Loucy (cell line): Measurements from ENCODE around the gene COL21A1.

ENCODE experiments used
- H2AFZ ChIP-seq: fragments of 200-600 bp; sonication (generic); 2 replicates; pipeline ENCODE4 v1.6.0; 2016; ENCODE audit warnings: antibody characterized with exemption, mild to moderate bottlenecking, low read length, moderate library complexity
- H3F3A ChIP-seq: fragments of 200-600 bp; 2 replicates; pipeline ENCODE4 v1.6.0; 2016; ENCODE audit warnings: antibody characterized with exemption, low read depth, mild to moderate bottlenecking
- H3K27me3 ChIP-seq: fragments of 200-600 bp; sonication (generic); 2 replicates; pipeline ENCODE4 v1.6.1; 2014; ENCODE audit warnings: low read length, mild to moderate bottlenecking; ENCODE audit not compliant: insufficient read depth, poor library complexity, severe bottlenecking
- H3K36me3 ChIP-seq: fragments of 200-600 bp; sonication (generic); 2 replicates; pipeline ENCODE4 v1.6.1; 2016; ENCODE audit warnings: low read length; ENCODE audit not compliant: insufficient read depth
- H3K4me1 ChIP-seq: fragments of 200-600 bp; sonication (generic); 2 replicates; pipeline ENCODE4 v1.5.1; 2014; ENCODE audit warnings: low read length, mild to moderate bottlenecking; ENCODE audit not compliant: insufficient read depth, poor library complexity, severe bottlenecking
- H3K4me2 ChIP-seq: fragments of 200-600 bp; sonication (generic); 2 replicates; pipeline ENCODE4 v1.6.0; 2014; ENCODE audit warnings: antibody characterized with exemption, low read length, low read depth, mild to moderate bottlenecking; ENCODE audit not compliant: poor library complexity, severe bottlenecking
- H3K4me3 ChIP-seq: fragments of 200-600 bp; sonication (generic); 2 replicates; pipeline ENCODE4 v1.5.1; 2014; ENCODE audit warnings: low read length, mild to moderate bottlenecking, mixed read lengths; ENCODE audit not compliant: poor library complexity, severe bottlenecking
- H3K79me2 ChIP-seq: fragments of 200-600 bp; sonication (generic); 2 replicates; pipeline ENCODE4 v1.6.1; 2014; ENCODE audit warnings: low read length; ENCODE audit not compliant: insufficient read depth
- H3K9ac ChIP-seq: fragments of 200-600 bp; sonication (generic); 2 replicates; pipeline ENCODE4 v1.6.0; 2014; ENCODE audit warnings: mild to moderate bottlenecking, low read depth, low read length, moderate library complexity; ENCODE audit not compliant: poor library complexity, severe bottlenecking
- H3K9me2 ChIP-seq: fragments of 200-600 bp; sonication (generic); replicated peaks from 2 replicates; pipeline ENCODE4 v1.6.1; 2016; ENCODE audit warnings: low read depth, low read length, mixed read lengths
- H3K9me3 ChIP-seq: fragments of 200-600 bp; sonication (generic); 2 replicates; pipeline ENCODE4 v1.6.1; 2014; ENCODE audit warnings: mild to moderate bottlenecking, antibody characterized with exemption, low read length, low read depth; ENCODE audit not compliant: insufficient read depth
- H4K20me1 ChIP-seq: fragments of 200-600 bp; sonication (generic); 2 replicates; pipeline ENCODE4 v1.6.0; 2014; ENCODE audit warnings: antibody characterized with exemption, low read length, mild to moderate bottlenecking; ENCODE audit not compliant: insufficient read depth, poor library complexity, severe bottlenecking
- CTCF ChIP-seq: fragments of 200-600 bp; sonication (generic); conservative IDR thresholded peaks from 2 replicates; pipeline ENCODE4 v1.5.1; 2014; ENCODE audit warnings: mild to moderate bottlenecking, antibody characterized with exemption, low read length
- EZH2phosphoT487 ChIP-seq: fragments of 200-600 bp; IDR thresholded peaks from 2 replicates; pipeline ENCODE4 v1.6.1; 2018; ENCODE audit warnings: antibody characterized with exemption, mild to moderate bottlenecking, moderate library complexity, borderline replicate concordance

Gene COL21A1

GRCh38 chr6:56247654-56248122 is 308 bp upstream of the COL21A1 start:
- H3K79me2 ChIP-seq, result no peaks in the 10 kb centered on the region
- no peak overlapping the region for H3K4me3 ChIP-seq
- no peaks in the 10 kb centered on the region for H4K20me1 ChIP-seq
- H3K4me2 ChIP-seq, result no peak overlapping the region
- H3K27me3 ChIP-seq, result no peaks in the 10 kb centered on the region
- H3F3A ChIP-seq, result no peaks in the 10 kb centered on the region
- no peak for TF ChIP-seq EZH2phosphoT487
- TF ChIP-seq CTCF, result no peak
- no peaks in the 10 kb centered on the region for H3K9me3 ChIP-seq
- no peaks in the 10 kb centered on the region for H3K9me2 ChIP-seq
- H3K4me1 ChIP-seq, result no peaks in the 10 kb centered on the region
- no peaks in the 10 kb centered on the region for H3K36me3 ChIP-seq
- H2AFZ ChIP-seq, result no peak overlapping the region
- no peak overlapping the region for H3K9ac ChIP-seq

GRCh38 chr6:56246541-56246880 is 869 bp downstream of the COL21A1 start:
- Histone ChIP-seq H3K79me2 (no peaks in the 10 kb centered on the region), H3K9ac (no peak overlapping the region), H3K9me3 (no peaks in the 10 kb centered on the region), H3K4me1 (no peaks in the 10 kb centered on the region), H3K9me2 (no peaks in the 10 kb centered on the region), H2AFZ (no peak overlapping the region), H3K36me3 (no peaks in the 10 kb centered on the region), H3K4me3 (no peak overlapping the region), H3K27me3 (no peaks in the 10 kb centered on the region), H4K20me1 (no peaks in the 10 kb centered on the region), H3K4me2 (no peak overlapping the region), H3F3A (no peaks in the 10 kb centered on the region)
- TF ChIP-seq CTCF, result no peak
- TF ChIP-seq EZH2phosphoT487, result no peak

GRCh38 chr6:56245903-56246351 is 1.5 kb downstream of the COL21A1 start:
- H3K27me3 ChIP-seq, result no peaks in the 10 kb centered on the region
- no peaks in the 10 kb centered on the region for H3K36me3 ChIP-seq
- H3K9ac ChIP-seq, result no peak overlapping the region
- H3K9me3 ChIP-seq, result no peaks in the 10 kb centered on the region
- H3K79me2 ChIP-seq, result no peaks in the 10 kb centered on the region
- no peaks in the 10 kb centered on the region for H3K9me2 ChIP-seq
- H3K4me3 ChIP-seq, result no peak overlapping the region
- no peak for TF ChIP-seq EZH2phosphoT487
- no peak for TF ChIP-seq CTCF
- H3F3A ChIP-seq, result no peaks in the 10 kb centered on the region
- no peaks in the 10 kb centered on the region for H3K4me1 ChIP-seq
- H3K4me2 ChIP-seq, result no peak overlapping the region
- H2AFZ ChIP-seq, result no peak overlapping the region
- no peaks in the 10 kb centered on the region for H4K20me1 ChIP-seq
